ENCODE data around the gene TSPAN15.
"Not testable (repeated sequence)": the region's sequence is repeated elsewhere in the genome, so short reads cannot be mapped to it uniquely, and the experiment has no call there.

DNA sequence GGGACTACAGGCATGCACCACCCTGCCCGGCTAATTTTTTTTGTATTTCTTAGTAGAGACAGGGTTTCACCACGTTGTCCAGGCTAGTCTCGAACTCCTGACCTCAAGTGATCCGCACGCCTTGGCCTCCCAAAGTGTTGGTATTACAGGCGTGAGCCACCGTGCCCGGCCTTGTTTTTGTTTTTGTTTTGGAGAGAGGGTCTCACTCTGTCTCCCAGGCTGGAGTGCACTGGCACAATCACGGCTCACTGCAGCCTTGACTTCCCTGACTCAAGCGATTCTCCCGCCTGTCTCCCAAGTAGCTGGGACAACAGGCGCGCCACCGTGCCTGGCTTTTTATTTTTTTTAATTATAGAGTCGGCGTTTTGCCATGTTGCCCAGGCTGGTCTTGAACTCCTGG lies 870 bp upstream of the TSPAN15 start:
- TF ChIP-seq, protein P1, sequence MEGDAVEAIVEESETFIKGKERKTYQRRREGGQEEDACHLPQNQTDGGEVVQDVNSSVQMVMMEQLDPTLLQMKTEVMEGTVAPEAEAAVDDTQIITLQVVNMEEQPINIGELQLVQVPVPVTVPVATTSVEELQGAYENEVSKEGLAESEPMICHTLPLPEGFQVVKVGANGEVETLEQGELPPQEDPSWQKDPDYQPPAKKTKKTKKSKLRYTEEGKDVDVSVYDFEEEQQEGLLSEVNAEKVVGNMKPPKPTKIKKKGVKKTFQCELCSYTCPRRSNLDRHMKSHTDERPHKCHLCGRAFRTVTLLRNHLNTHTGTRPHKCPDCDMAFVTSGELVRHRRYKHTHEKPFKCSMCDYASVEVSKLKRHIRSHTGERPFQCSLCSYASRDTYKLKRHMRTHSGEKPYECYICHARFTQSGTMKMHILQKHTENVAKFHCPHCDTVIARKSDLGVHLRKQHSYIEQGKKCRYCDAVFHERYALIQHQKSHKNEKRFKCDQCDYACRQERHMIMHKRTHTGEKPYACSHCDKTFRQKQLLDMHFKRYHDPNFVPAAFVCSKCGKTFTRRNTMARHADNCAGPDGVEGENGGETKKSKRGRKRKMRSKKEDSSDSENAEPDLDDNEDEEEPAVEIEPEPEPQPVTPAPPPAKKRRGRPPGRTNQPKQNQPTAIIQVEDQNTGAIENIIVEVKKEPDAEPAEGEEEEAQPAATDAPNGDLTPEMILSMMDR (IDR thresholded peaks at IDR 0.05), result not testable (repeated sequence)
- not testable (repeated sequence) for TF ChIP-seq POLR2A (IDR thresholded peaks at IDR 0.05)
